ENCODE measurements around the gene TRIM31.
A peak's percentile ranks its signal among the peaks of the same experiment; 100 is the strongest.

TRIM31 gene

GRCh38 chr6:30075094-30075789, 37.6 kb downstream of the TRIM31 start, which contains the start of gene RNF39:
TSS of gene RNF39 (minus strand) at chr6:30075769. CDS start at chr6:30075585, 184 bp downstream.
- DNase-seq, result no peak

- no peak for DNase-seq
Measured at GRCh38 chr6:30074331-30075093, 38.4 kb downstream of the TRIM31 start.

GRCh38 chr6:30073489-30074235, 39.2 kb downstream of the TRIM31 start:
- DNase-seq, result no peak

GRCh38 chr6:30071858-30072257, 41.0 kb downstream of the TRIM31 start:
- no peak for DNase-seq

- DNase-seq, result no peak
Measured at GRCh38 chr6:30071081-30071818, 41.6 kb downstream of the TRIM31 start.

- no peak for DNase-seq
Measured at GRCh38 chr6:30067460-30068139, 45.3 kb downstream of the TRIM31 start.

GRCh38 chr6:30066577-30067459, 46.1 kb downstream of the TRIM31 start, which contains the start of gene PPP1R11:
TSS of gene PPP1R11 (plus strand) at chr6:30067198. CDS start at chr6:30067411, 213 bp downstream.
- DNase-seq, result peak; percentile 96

GRCh38 chr6:30066082-30066481, 46.8 kb downstream of the TRIM31 start:
- no peak for DNase-seq

GRCh38 chr6:30063315-30063714, 49.6 kb downstream of the TRIM31 start:
- DNase-seq, result no peak

GRCh38 chr6:30062471-30063178, 50.3 kb downstream of the TRIM31 start:
- DNase-seq, result no peak

GRCh38 chr6:30061858-30062458, 50.9 kb downstream of the TRIM31 start:
- no peak for DNase-seq

- DNase-seq, result peak; percentile 79
Measured at GRCh38 chr6:30061092-30061857, 51.6 kb downstream of the TRIM31 start, which contains the start of gene POLR1H. TSS of gene POLR1H (plus strand) at chr6:30061265. CDS start at chr6:30061525, 260 bp downstream.

- no peak for DNase-seq
Measured at GRCh38 chr6:30060606-30061091, 52.2 kb downstream of the TRIM31 start.

- DNase-seq, result no peak
Measured at GRCh38 chr6:30055513-30055912, 57.4 kb downstream of the TRIM31 start.

- DNase-seq, result no peak
Measured at GRCh38 chr6:30053682-30054081, 59.2 kb downstream of the TRIM31 start.

All from stimulated activated CD4-positive, alpha-beta T cell treated with anti-CD3 and anti-CD28 coated beads, Interleukin-12 subunit alpha, Interleukin-12 subunit beta, amount 100 ng/mL, for 4 hours (primary cell).